ENCODE measurements around the gene EPHB1.
A peak's percentile ranks its signal among the peaks of the same experiment; 100 is the strongest.

Gene EPHB1

GRCh38 chr3:134753999-134754742, 40.9 kb upstream of the EPHB1 start:
- no peak for DNase-seq (ENCODE audit: low spot score)
- TF ChIP-seq CTCF (IDR thresholded peaks at IDR 0.05; ENCODE audit: borderline replicate concordance, control extremely low read depth, extremely low read depth, insufficient read depth, missing control alignments) = no peak

GRCh38 chr3:134754768-134755559, 40.1 kb upstream of the EPHB1 start:
- in situ Hi-C loops (cut with MboI; ENCODE audit: low sequenced_read_pairs, unreplicated experiment) = no loop called here
- peak; percentile 66 for DNase-seq (ENCODE audit: low spot score)

More at GRCh38 chr3:134753999-134754742, 40.9 kb upstream of the EPHB1 start:
- in situ Hi-C loops (cut with MboI; ENCODE audit: low sequenced_read_pairs, unreplicated experiment) = no loop called here

GRCh38 chr3:134755821-134756220, 39.2 kb upstream of the EPHB1 start:
- no peak for TF ChIP-seq CTCF (IDR thresholded peaks at IDR 0.05; ENCODE audit: borderline replicate concordance, control extremely low read depth, extremely low read depth, insufficient read depth, missing control alignments)
- in situ Hi-C loops (cut with MboI; ENCODE audit: low sequenced_read_pairs, unreplicated experiment) = no loop called here
- no peak for DNase-seq (ENCODE audit: low spot score)

More at GRCh38 chr3:134754768-134755559, 40.1 kb upstream of the EPHB1 start:
- peak; percentile 63 for TF ChIP-seq CTCF (IDR thresholded peaks at IDR 0.05; ENCODE audit: borderline replicate concordance, control extremely low read depth, extremely low read depth, insufficient read depth, missing control alignments)

- in situ Hi-C loops (cut with MboI; ENCODE audit: low sequenced_read_pairs, unreplicated experiment) = no loop called here
Measured at GRCh38 chr3:134757549-134758069, 37.5 kb upstream of the EPHB1 start.

GRCh38 chr3:134761213-134761612, 33.8 kb upstream of the EPHB1 start:
- TF ChIP-seq CTCF (IDR thresholded peaks at IDR 0.05; ENCODE audit: borderline replicate concordance, control extremely low read depth, extremely low read depth, insufficient read depth, missing control alignments) = no peak
- in situ Hi-C loops (cut with MboI; ENCODE audit: low sequenced_read_pairs, unreplicated experiment) = no loop called here
- DNase-seq (ENCODE audit: low spot score) = no peak

More at GRCh38 chr3:134757549-134758069, 37.5 kb upstream of the EPHB1 start:
- no peak for DNase-seq (ENCODE audit: low spot score)
- TF ChIP-seq CTCF (IDR thresholded peaks at IDR 0.05; ENCODE audit: borderline replicate concordance, control extremely low read depth, extremely low read depth, insufficient read depth, missing control alignments) = no peak

GRCh38 chr3:134762016-134762415, 33.0 kb upstream of the EPHB1 start:
- DNase-seq (ENCODE audit: low spot score) = no peak
- in situ Hi-C loops (cut with MboI; ENCODE audit: low sequenced_read_pairs, unreplicated experiment) = no loop called here
- no peak for TF ChIP-seq CTCF (IDR thresholded peaks at IDR 0.05; ENCODE audit: borderline replicate concordance, control extremely low read depth, extremely low read depth, insufficient read depth, missing control alignments)

Measured in GM13976 (cell line).